ENCODE measurements around the gene CETN2. TPM values are rescaled to one million over a fixed set of nuclear protein-coding genes. Genes with fewer than 3 reads are reported as not detected.

CETN2 gene
- total RNA-seq, 1 donor from 2014 or later, result 25.1 TPM

Other genes with a start within 250 kb of the CETN2 start
- not detected for gene GABRQ, start 192.9 kb downstream of the CETN2 start, total RNA-seq
- gene MAGEA3, start 132.0 kb downstream of the CETN2 start, total RNA-seq, result not detected
- not detected for gene CSAG2, start 121.5 kb downstream of the CETN2 start, total RNA-seq
- not detected for gene MAGEA2B, start 116.1 kb downstream of the CETN2 start, total RNA-seq
- gene CSAG1, start 97.0 kb downstream of the CETN2 start, total RNA-seq, result not detected
- gene MAGEA12, start 97.0 kb downstream of the CETN2 start, total RNA-seq, result not detected
- gene MAGEA2, start 76.9 kb downstream of the CETN2 start, total RNA-seq, result not detected
- not detected for gene CSAG3, start 71.5 kb downstream of the CETN2 start, total RNA-seq
- gene MAGEA6, start 61.1 kb downstream of the CETN2 start, total RNA-seq, result not detected
- 23.4 TPM for gene NSDHL, start 306 bp upstream of the CETN2 start, total RNA-seq
- gene ZNF185, start 67.3 kb upstream of the CETN2 start, total RNA-seq, result 1.9 TPM
- not detected for gene PNMA5, start 163.4 kb upstream of the CETN2 start, total RNA-seq
- gene PNMA3, start 225.7 kb upstream of the CETN2 start, total RNA-seq, result 1.4 TPM
- gene PNMA6A, start 241.7 kb upstream of the CETN2 start, total RNA-seq, result 2.2 TPM

Measured in Right ventricle myocardium inferior (tissue), 1 donor.